Upper lobe of right lung (tissue), 1 donor: ENCODE data around the gene RMC1. TPM values are rescaled to one million over a fixed set of nuclear protein-coding genes. Genes with fewer than 3 reads are reported as not detected.

Source experiments
- ATAC-seq: fragments of 200-7000 bp; cut with Tn5 transposase; one replicate; pipeline ENCODE4 v1.9.1; 2020; ENCODE audit warnings: mild to moderate bottlenecking, moderate library complexity
- DNase-seq: peaks from one replicate; pipeline ENCODE4 v3.0.0-alpha.2; 2020
- H3K27ac ChIP-seq: fragments of 200-600 bp; one replicate; pipeline ENCODE4 v1.8.0; 2022
- H3K27me3 ChIP-seq: fragments of 200-600 bp; one replicate; pipeline ENCODE4 v1.8.0; 2022; ENCODE audit warnings: mild to moderate bottlenecking
- H3K36me3 ChIP-seq: fragments of 200-600 bp; one replicate; pipeline ENCODE4 v1.8.0; 2022
- H3K4me1 ChIP-seq: fragments of 200-600 bp; one replicate; pipeline ENCODE4 v1.8.0; 2022
- H3K4me3 ChIP-seq: fragments of 200-600 bp; one replicate; pipeline ENCODE4 v1.8.0; 2022; ENCODE audit warnings: mild to moderate bottlenecking
- H3K9me3 ChIP-seq: fragments of 200-600 bp; one replicate; pipeline ENCODE4 v1.8.0; 2022
- CTCF ChIP-seq: fragments of 200-600 bp; IDR thresholded peaks from one replicate; pipeline ENCODE4 v1.8.0; 2022; ENCODE audit warnings: antibody characterized with exemption
- intact Hi-C: fragments of 100-400 bp; cut with DNase I; formaldehyde crosslinking; loops from one replicate; pipeline ENCODE4 v1.11.0; 2022
- total RNA-seq: library from RNA; stranded (reverse); fragmentation: NEBNext Ultra II Directional; extraction: Animal tissue kit (Norgen Biotek cat#: 25700); gene quantifications from one replicate; pipeline ENCODE4 v1.2.1, GENCODE V29; 2021
- donor health status: DM: no; HTN: yes; CAD: no; lungs with severe emphysema.

RMC1 gene
- total RNA-seq, 1 donor from 2014 or later: 42.5 TPM

- Histone ChIP-seq H3K4me3 (no peak overlapping the region), H3K9me3 (no peaks in the 10 kb centered on the region), H3K36me3 (peaks cover 85% of the 10 kb centered on the region), H3K27ac (no peak overlapping the region), H3K27me3 (no peaks in the 10 kb centered on the region), H3K4me1 (peaks cover 21% of the 10 kb centered on the region)
- intact Hi-C loops: no loop called here
- no peak for ATAC-seq
- no peak for DNase-seq
- TF ChIP-seq CTCF: no peak
Observed at GRCh38 chr18:23569299-23570063, 66.2 kb downstream of the RMC1 start.

- Histone ChIP-seq H3K27me3 (no peaks in the 10 kb centered on the region), H3K4me1 (peaks cover 30% of the 10 kb centered on the region), H3K36me3 (peaks cover 80% of the 10 kb centered on the region), H3K27ac (no peak overlapping the region), H3K4me3 (no peak overlapping the region), H3K9me3 (no peaks in the 10 kb centered on the region)
- no peak for TF ChIP-seq CTCF
- DNase-seq (no peak), ATAC-seq (peak; percentile 17)
- intact Hi-C loops: no loop called here
Observed at GRCh38 chr18:23570912-23571504, 67.7 kb downstream of the RMC1 start.

GRCh38 chr18:23572012-23572411, 68.7 kb downstream of the RMC1 start:
- Histone ChIP-seq H3K4me3 (no peak overlapping the region), H3K9me3 (no peaks in the 10 kb centered on the region), H3K27me3 (no peaks in the 10 kb centered on the region), H3K4me1 (peaks cover 30% of the 10 kb centered on the region), H3K36me3 (peaks cover 77% of the 10 kb centered on the region), H3K27ac (no peak overlapping the region)
- no peak for DNase-seq
- TF ChIP-seq CTCF: no peak
- no peak for ATAC-seq
- intact Hi-C loops: no loop called here

- Histone ChIP-seq H3K27me3 (no peaks in the 10 kb centered on the region), H3K4me3 (no peak overlapping the region), H3K36me3 (peaks cover 72% of the 10 kb centered on the region), H3K4me1 (peaks cover 30% of the 10 kb centered on the region), H3K9me3 (no peaks in the 10 kb centered on the region), H3K27ac (peak overlapping the region; percentile 81)
- ATAC-seq: no peak
- TF ChIP-seq CTCF: no peak
- intact Hi-C loops: no loop called here
- no peak for DNase-seq
Observed at GRCh38 chr18:23572570-23572969, 69.3 kb downstream of the RMC1 start.

GRCh38 chr18:23573020-23573419, 69.7 kb downstream of the RMC1 start:
- DNase-seq (no peak), ATAC-seq (no peak)
- TF ChIP-seq CTCF: no peak
- Histone ChIP-seq H3K27me3 (no peaks in the 10 kb centered on the region), H3K27ac (peak overlapping the region; percentile 81), H3K9me3 (no peaks in the 10 kb centered on the region), H3K4me1 (peaks cover 30% of the 10 kb centered on the region), H3K36me3 (peaks cover 70% of the 10 kb centered on the region), H3K4me3 (no peak overlapping the region)
- intact Hi-C loops: no loop called here
